HG03558 (cell line): Measurements from ENCODE around the gene PRPF18.

ENCODE experiments used
- ATAC-seq: cut with Tn5 transposase; IDR thresholded peaks from one replicate; pipeline ENCODE4 v1.9.1; 2021; ENCODE audit warnings: moderate number of reproducible peaks; ENCODE audit not compliant: unreplicated experiment; ENCODE audit errors: extremely low read depth

Gene PRPF18

DNA sequence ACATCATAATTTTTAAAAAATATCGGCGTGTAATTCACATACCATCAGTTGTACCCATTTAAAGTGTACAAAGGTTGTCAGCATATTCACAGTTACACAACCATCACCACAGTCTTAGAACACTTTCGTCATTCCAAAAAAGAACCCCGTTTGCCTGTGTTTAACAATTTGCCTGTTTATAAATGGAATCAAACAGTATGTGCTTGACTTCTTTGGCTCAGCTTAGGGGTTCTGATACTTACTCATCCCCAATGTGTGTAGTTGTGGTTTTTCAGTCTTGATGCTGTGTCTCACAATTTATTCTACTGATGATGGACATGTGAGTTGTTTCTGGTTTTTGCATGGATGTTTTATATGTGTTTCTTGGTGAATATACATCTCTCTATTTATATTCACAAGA, 50.0 kb downstream of the PRPF18 start:
- ATAC-seq = no peak

DNA sequence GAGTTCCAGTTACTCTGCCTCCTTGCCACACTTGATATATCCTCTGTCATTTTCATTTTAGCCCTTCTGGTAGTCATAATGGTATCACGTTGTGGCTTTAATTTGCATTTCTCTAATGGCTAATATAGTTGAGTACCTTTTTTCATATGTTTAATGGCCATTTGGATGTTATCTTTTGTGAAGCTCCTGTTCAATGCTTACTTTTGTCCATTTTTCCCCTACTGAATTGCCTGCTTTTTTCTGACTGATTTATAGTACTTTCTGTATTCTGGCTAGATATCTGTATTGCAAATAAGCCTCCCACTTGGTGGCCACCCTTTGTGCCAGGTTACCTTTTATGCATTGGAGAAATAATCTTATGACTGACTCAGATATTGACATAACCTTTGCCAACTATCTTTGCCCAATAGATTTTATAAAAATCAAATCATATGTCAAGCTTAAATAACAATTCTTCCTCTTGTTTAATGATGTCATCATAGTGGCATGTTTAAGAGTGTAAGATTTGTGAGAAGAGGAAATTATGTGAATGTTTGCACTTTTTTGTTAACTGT, 50.6 kb downstream of the PRPF18 start:
- ATAC-seq = no peak

DNA sequence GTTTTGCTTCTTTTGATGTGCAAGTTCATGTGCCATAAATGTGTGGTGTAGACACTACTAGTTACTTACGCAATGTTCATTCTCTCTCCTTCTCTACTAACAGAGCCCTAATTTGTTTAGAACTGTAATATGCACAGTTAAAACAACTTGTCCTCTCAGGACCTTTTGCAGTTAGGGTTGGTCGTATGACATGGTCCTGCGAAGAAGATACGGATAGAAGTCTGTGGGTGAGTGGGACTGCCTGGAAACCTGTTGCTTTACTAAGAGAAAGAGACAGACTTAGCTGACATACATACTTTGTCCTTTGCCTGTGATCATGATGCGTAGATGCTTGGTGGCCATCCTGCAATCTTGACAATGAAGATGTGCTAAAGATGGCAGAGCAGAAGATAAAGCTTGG, 51.1 kb downstream of the PRPF18 start:
- ATAC-seq = no peak

DNA sequence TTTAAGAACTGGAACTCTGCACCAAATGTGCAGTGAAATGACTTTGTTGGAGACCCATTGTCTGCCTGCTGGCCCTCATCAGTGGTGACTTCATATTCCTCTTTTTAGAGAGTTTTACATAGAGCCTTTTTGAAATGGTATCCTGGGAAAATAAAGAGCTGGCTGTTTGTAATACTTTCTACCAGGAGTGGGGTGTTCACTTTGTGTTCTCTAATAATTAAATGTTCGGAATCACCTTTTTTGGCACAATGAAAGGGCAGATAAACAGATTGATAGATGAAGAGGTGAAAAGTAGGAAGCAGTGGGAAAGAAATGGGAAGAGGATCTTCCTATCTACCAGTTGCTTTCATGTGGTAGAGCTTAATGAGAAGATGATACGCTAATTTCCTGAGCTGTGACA, 55.5 kb downstream of the PRPF18 start:
- no peak for ATAC-seq

DNA sequence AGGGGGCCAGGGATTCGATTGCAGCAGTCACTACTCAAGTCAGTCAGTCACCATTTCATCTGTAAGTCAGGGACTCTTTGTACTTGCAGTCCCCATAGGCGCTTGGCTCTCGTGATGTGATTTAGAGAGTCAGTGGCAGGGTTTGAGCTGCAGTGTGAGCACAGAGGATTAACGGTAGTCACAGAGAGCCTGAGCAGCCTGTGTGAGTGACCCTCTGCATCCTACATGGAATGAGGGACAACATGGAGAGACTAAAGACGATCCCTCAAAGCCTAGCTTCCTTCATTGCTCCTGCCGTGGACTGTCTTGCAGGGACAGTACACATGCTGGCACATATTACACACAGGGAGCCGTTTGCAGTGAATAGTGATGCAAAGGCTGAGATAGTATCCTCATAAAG, 56.3 kb downstream of the PRPF18 start:
- ATAC-seq = no peak

DNA sequence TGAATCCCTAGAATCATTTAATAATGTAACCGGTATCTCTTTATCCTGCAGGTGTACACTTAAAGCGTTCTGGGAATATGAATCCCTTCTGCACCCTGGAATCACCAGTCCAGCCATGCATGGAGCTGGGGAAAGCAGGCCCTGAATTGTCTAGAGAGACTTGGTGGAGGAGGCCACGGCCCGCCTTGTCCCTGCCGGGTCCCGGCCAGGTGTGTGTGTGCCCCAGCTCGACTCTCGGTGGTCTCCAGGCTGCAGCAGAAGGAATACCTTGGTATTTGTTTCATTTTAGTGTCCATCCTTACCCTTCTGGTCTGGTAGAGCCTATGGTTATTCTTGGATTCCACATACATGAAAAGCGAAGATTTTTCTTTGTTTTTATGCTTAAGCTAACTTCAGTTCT, 58.1 kb downstream of the PRPF18 start:
- ATAC-seq = no peak

DNA sequence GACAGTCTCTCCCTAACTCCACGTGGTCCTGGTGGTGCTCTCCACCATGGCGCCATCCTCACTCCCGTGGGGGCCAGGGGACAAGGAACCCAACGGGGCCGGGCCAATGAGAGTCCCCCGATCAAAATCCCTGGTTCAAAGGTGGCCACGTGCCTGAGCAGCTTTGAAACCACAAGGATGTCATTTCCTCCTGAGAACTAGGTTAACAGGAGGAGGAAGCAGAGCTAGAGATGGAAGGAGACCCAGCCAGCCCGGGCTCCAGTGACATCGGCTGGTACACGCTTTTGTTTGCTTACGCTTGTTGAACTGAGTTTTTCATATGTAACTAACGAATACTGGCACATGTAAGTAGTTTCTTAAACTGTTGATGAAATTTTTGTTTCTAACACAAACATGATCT, 61.7 kb downstream of the PRPF18 start:
- no peak for ATAC-seq

DNA sequence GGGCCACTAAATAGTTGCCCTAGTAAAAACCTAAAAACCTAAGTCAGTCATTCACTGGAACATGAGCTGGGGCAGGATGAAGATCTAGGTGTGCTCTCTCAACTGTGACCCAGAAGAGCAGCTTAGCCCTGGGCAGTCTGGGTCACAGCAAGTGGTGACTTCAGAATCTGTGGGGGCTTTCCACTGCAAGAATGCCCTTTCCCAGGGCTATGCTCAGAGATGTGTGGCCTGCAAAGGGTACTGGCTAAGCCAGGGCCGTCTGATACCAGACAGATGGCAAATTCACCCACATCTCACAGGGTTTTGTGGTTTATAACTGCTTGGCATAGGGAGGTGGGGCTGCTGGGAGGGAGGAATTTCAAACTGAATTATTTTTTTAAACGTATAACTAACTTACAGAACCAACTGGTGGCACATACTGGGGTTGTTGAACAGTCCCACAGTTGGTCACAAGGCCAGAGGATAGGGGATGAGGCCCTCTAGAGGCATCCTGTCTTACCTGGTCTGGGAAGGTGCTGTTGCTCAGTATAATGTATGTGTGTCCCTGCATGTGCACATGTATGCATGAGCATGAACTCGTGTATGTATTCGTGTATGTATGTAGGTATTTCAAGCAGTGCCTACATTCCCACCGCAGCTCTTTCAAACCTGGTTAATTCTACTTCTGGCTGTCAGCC, 63.2 kb downstream of the PRPF18 start:
- ATAC-seq = no peak

DNA sequence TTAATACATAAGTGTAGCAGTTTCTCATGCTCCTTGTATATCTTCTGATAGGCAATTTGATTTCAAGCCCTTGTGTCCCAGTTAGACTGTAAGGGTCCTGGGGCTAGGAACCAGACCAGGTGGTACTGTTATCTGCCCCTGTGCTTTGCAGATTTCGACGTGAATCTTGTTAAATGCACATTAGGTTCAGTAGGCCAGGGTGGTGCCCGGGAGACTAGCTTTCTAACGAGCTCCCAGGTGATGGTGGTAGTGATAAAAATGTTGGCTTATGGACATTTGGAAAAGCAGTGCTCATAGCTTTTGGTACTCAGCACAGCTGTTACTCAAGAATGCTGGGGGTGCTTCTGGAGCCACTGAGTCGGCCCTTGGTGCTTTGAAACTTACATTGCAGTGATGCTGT, 64.2 kb downstream of the PRPF18 start:
- no peak for ATAC-seq

DNA sequence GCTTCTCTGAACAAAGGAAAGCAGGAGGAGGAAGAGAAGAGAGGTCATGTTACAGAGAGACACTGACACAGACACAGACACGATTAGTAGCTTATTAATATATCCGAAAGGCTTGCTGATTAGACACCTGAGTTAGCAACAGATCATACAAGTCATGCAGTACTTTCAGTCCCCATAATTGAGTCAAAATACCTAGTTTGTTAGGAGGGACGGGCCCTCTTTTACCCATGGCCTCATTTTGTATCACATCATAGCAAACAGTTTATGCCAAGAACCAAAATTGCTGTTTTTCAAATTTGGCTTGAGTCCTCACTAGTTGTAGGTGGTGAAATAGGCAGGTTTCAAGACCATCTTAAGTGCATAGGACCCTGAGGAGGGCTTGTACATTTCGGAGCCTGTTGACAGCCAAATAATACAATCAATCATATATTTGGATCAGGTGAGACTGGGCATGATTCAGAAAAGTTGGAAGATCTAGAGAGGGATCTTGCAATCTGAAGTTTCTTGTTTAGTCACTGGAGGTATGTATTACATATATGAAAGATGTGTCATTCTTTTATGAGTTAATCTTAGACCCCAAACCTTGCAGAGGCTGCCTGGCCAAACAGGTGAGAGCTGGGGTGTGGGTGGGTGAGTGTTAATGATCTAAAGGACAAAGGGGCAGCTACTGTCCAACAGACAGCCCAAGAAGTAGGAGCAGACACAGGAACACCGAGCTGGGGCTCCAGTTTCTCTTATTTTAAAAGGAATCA, 65.4 kb downstream of the PRPF18 start:
- ATAC-seq = no peak

DNA sequence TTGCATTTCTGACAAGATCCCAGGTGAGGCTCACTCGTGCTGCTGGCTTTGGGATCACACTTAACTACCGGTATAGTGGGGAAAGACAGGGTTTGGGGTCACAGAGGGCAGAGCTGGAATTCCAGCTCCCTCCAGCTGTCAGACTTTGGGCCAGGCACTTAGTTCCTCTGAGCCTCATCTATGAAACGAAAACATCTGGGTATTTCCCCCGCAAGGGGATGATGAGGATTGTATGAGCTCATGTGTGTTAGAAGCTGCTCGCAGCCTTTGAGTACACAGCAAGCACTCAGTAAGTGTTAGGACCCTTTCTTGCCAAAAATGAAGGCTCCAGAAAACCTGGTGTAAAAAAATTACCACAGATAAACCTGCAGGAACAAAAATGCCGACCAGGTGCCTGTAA, 66.1 kb downstream of the PRPF18 start:
- no peak for ATAC-seq

DNA sequence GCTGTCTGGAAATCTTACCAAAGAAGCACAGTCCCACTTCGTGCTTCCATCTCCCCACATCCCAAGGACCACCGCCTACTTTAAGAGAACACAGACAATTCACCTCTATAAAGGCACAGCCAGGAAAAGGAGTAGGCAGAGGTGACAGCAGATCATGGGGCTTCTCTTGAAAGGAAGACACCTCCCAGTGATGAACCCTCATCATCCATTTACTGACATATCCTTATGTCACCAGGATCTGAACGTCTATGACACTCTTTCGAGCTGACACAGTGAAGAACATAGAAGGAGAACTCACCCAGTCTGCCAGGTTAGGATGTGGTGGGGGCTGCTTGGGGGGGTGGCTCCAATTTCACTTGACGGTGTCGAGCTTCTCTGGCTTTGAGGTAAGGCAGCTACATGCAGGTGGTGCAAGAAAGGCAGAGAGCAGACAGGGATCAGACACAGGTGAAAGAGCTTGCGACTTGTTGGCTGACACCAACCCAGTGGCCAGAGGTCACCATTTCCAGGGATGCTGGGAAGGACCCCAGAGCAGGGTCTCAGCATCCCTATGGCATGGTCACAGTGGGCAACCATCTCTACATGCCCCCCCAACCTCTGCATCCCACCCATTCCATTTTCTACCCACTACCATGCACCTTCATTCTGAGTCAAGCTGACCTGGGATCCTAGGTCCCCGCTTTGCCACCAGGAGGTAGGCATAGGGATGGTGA, 67.5 kb downstream of the PRPF18 start:
- no peak for ATAC-seq

DNA sequence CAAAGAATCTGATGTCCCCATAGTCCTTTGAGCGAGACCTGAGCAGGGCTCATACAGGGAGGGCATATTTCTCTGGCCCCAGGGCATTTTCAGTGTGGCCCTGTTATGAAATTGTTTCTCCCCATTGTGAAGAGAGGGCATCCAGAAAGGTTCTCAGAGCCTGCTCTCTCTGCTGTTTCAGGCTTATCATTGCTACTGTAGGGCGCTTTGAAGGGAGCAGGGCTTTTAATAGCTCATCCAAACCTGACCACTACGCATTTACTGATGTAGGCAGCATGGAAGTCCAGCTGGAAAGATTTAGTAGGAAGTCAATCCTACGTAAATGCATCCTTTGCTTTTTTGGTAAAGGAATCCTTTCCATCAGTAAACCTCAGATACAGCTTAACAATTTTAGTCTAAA, 68.1 kb downstream of the PRPF18 start:
- ATAC-seq = no peak

DNA sequence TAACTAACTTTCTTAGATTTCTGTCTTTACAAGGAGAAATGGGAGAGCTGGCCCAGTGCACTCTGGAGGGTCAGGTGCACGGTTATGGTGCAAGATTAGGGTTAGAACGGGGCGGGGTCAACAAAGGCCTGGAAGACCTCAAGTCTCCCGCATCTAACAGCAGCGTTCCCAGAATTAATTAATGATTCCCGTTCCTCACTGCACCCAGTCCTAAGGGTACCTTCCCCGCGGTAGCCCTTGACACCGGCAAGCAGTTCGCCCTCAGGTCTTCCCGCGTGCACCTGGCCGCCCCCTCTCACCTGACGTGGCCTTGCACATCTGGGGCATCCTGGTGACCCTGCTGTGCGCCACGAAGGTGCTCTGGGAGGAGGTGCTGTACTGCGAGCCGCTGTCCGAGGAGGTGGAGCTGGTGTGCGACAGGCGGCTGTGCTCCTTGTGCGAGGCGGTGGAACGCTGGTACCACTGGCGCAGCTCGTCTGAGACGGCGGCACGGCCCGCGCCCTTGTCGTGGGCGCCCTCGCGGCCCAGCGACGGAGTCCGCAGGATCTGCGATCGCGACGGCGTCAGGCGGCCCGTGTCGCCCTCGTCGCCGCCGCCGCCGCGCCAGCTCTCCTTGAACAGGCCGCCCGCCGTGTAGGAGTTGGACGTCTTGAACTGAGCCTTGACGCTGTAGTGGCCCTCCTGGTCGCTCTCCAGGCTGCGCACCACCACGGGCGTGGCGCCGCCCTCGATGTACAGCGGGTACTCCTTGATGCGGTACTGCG, 69.8 kb downstream of the PRPF18 start:
- no peak for ATAC-seq

DNA sequence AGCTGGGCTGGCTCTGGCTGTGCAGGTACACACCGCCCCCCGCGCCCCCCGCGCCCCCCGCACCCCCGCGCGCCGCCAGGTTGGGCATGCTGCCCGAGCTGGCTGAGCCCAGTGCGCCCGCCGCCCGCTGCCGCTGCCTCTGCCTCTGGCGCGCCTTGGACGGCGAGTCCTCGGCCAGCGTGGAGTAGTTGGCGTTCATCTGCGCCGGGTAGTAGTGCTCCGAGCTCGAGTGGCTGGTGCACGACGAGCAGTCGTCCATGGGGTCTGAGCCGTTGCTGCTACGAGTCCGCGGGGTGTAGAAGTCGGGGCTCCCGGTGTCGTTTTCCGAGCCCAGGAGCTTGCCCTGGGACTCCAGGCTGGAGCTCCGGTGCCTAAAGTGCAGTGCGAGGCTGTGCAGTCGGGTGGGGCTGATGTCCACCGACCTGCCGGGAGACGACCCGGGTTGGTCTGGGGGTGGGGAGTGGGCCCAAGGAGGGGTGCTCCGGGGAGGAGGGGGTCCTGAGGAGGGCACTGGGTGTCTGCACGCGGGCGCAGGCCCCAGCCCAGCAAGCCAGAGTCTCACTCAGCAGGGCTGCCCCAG, 70.4 kb downstream of the PRPF18 start:
- ATAC-seq = no peak

DNA sequence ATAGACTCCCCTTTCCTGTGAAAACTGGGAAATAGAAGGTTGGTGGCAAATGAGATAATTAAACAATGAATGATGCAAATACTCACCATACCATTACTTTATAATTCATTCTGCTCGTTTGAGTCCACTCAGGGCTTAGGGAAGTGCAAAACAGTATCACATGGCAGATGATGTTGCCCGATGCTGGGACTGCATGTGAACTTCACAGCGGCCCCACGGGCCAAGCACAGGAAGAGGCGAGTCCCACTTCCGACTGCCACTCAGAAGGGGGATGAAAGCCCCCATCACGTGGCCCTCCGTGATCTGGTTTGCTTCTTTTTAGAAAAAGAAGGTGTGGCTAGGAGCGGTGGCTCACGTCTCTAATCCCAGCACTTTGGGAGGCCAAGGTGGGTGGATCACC, 71.5 kb downstream of the PRPF18 start:
- ATAC-seq = no peak

DNA sequence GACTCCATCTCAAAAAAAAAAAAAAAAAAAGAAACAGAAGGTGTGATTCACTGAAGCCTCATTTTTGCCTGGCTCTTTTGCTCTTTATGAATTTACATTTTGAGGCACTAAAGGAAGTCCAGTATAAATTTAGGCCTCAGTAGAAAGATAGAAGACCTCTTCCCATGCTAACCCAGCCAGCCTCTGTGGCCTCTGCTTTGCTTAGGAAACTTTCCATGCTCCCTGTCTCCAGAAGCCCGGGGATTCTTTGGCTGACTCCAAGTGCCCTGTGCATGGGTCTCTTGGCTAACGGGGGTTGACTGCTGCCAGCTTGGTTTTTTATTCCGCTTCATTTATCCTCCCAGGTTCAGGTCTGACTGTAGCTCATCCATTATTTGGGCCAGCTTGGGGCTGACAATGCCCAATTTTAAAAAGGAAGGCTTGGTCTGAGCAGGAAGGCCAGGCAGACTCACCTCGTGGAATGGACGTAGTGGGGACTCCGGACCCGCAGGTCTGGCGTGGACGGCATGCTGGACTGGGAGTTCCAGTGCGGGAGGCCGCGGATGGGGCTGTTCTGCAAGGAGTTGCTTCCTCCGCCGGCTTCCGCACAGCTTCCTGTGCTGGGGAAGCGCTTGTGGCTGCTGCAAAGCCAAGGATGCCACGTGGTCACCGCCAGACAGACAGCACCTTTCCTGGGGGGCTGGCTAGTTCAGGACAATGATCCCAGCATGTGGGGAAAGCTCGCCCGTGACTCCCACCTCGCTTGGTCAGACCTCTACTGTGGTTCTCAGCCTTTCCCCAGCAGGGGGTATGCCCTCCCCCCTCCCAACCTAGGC, 72.3 kb downstream of the PRPF18 start:
- no peak for ATAC-seq

DNA sequence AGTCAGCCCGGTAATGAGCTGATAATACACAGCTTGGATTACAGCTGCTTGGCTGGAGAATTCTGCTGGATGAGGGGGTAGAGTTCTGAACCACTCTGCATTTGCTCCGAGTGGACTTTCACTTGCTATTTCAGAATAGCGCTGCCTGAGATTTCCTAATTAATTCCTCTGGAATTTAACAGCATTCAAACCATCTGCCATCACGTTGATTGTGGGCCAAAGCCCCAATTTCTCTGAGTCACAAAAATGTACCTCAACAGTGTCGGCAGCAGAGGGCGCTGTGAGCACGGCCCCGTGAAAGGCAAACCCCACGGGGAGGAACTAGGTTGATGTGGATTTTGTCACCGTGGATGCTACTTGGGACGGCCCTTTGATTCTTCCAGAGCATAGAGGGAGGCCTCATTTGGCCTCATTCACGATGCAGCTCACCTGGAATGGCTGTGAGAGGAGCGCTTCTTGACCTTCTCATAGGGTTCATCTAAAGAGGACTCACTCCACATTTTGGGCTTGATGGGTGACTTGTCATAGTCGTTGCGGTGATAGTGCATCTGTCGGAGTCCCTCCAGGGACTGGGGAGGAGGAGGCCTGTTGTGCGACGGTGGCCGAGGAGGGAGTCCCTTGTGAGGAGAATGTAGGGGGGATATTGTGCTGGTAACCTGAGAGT, 73.3 kb downstream of the PRPF18 start:
- ATAC-seq = no peak

DNA sequence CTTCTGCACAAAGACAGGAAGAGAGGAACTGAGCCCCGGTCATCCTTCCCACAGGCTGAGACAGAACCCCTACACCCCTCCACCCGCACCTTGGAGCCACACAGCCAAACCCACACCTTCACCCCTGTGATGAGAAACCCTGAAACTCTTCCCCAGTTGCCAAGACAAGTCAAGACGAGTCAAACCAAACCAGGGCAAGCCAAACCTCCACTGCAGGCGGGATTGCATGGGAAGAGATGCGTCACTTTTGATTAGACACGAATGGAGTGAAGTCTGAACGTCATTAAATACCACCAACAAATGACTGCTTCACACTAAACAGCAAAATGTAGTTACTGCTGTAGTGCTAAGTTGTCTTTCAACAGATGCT, 73.8 kb downstream of the PRPF18 start:
- no peak for ATAC-seq
